OCI-LY3 (cell line): ENCODE results near the gene RETREG3.
A peak's percentile ranks its signal among the peaks of the same experiment; 100 is the strongest.
"Not testable (repeated sequence)": the region's sequence is repeated elsewhere in the genome, so short reads cannot be mapped to it uniquely, and the experiment has no call there.

Experiments used
- H2AFZ ChIP-seq: fragments of 200-600, 300-600 bp; shearing (Covaris generic); 2 replicates; pipeline ENCODE4 v1.6.0; 2014; ENCODE audit warnings: antibody characterized with exemption, low read depth, low read length
- H3K27ac ChIP-seq: fragments of 200-600, 300-600 bp; sonication (generic); 2 replicates; pipeline ENCODE4 v1.5.1; 2014; ENCODE audit warnings: mild to moderate bottlenecking, low read length, moderate library complexity, mixed read lengths
- H3K27me3 ChIP-seq: fragments of 200-600, 300-600 bp; sonication (generic); 2 replicates; pipeline ENCODE4 v1.6.1; 2014; ENCODE audit warnings: low read depth, low read length, mixed read lengths
- H3K36me3 ChIP-seq: fragments of 200-600, 300-600 bp; sonication (generic); replicated peaks from 2 replicates; pipeline ENCODE3; 2014; ENCODE audit warnings: low read depth, low read length, mixed read lengths
- H3K4me1 ChIP-seq: fragments of 300-600, 200-600 bp; sonication (generic); 2 replicates; pipeline ENCODE4 v1.6.1; 2014; ENCODE audit warnings: low read length, mixed read lengths
- H3K4me2 ChIP-seq: fragments of 200-600, 300-600 bp; sonication (generic); 2 replicates; pipeline ENCODE4 v1.6.1; 2014; ENCODE audit warnings: low read length, mixed read lengths
- H3K4me3 ChIP-seq: fragments of 300-600, 200-600 bp; sonication (generic); 2 replicates; pipeline ENCODE4 v1.5.1; 2014; ENCODE audit warnings: antibody characterized with exemption, mild to moderate bottlenecking, low read length, moderate library complexity
- H3K79me2 ChIP-seq: fragments of 300-600, 200-600 bp; shearing (Covaris generic); 2 replicates; pipeline ENCODE4 v1.6.1; 2014; ENCODE audit warnings: mild to moderate bottlenecking, low read length, mixed read lengths
- H3K9ac ChIP-seq: fragments of 300-600, 200-600 bp; shearing (Covaris generic); 2 replicates; pipeline ENCODE4 v1.6.0; 2014; ENCODE audit warnings: mild to moderate bottlenecking, low read length, moderate library complexity
- H3K9me3 ChIP-seq: fragments of 200-600, 300-600 bp; shearing (Covaris generic); 2 replicates; pipeline ENCODE4 v1.6.1; 2014; ENCODE audit warnings: low read length, mixed read lengths; ENCODE audit not compliant: insufficient read depth
- H4K20me1 ChIP-seq: fragments of 200-600, 300-600 bp; sonication (generic); 2 replicates; pipeline ENCODE4 v1.6.1; 2016; ENCODE audit warnings: low read length, mixed read lengths; ENCODE audit not compliant: insufficient read depth
- CTCF ChIP-seq: fragments of 200-600, 300-600 bp; sonication (generic); IDR thresholded peaks from 2 replicates; pipeline ENCODE4 v1.5.1; 2014; ENCODE audit warnings: antibody characterized with exemption, low read length, low read depth
- EZH2phosphoT487 ChIP-seq: fragments of 200-600 bp; shearing (Covaris generic); IDR thresholded peaks from 2 replicates; pipeline ENCODE4 v1.6.1; 2018; ENCODE audit warnings: antibody characterized with exemption, mixed run types, low read depth

Gene RETREG3

GRCh38 chr17:42623732-42624596 is 14.8 kb upstream of the RETREG3 start:
- Histone ChIP-seq H3K4me3 (no peak overlapping the region), H3K9ac (no peak overlapping the region), H3K4me1 (peaks cover 10% of the 10 kb centered on the region), H3K4me2 (no peak overlapping the region), H3K36me3 (no peaks in the 10 kb centered on the region), H3K27ac (no peak overlapping the region), H3K27me3 (no peaks in the 10 kb centered on the region), H2AFZ (no peak overlapping the region), H4K20me1 (no peaks in the 10 kb centered on the region), H3K79me2 (no peaks in the 10 kb centered on the region), H3K9me3 (no peaks in the 10 kb centered on the region)
- no peak for TF ChIP-seq CTCF
- no peak for TF ChIP-seq EZH2phosphoT487

- Histone ChIP-seq H3K36me3 (no peaks in the 10 kb centered on the region), H3K4me2 (no peak overlapping the region), H3K79me2 (no peaks in the 10 kb centered on the region), H3K9ac (no peak overlapping the region), H2AFZ (no peak overlapping the region), H3K4me3 (no peak overlapping the region), H3K27me3 (no peaks in the 10 kb centered on the region), H3K4me1 (peaks cover 17% of the 10 kb centered on the region), H3K27ac (no peak overlapping the region), H3K9me3 (no peaks in the 10 kb centered on the region), H4K20me1 (no peaks in the 10 kb centered on the region)
- no peak for TF ChIP-seq EZH2phosphoT487
- TF ChIP-seq CTCF, result no peak
Measured at GRCh38 chr17:42623271-42623670, 14.1 kb upstream of the RETREG3 start.

- H3K27me3 ChIP-seq, H3K36me3 ChIP-seq, H3K27ac ChIP-seq, H3K79me2 ChIP-seq, H2AFZ ChIP-seq, H4K20me1 ChIP-seq, H3K9me3 ChIP-seq, H3K4me3 ChIP-seq, H3K4me2 ChIP-seq, H3K9ac ChIP-seq: not testable (repeated sequence)
- peaks cover 23% of the 10 kb centered on the region for H3K4me1 ChIP-seq
Measured at GRCh38 chr17:42621987-42622386, 12.8 kb upstream of the RETREG3 start.

- Histone ChIP-seq H2AFZ (peak overlapping the region; percentile 47; the same call in 1 of the 2 replicates), H3K4me2 (peak overlapping the region; percentile 56), H3K9ac (peak overlapping the region; percentile 41; the same call in 1 of the 2 replicates), H3K79me2 (no peaks in the 10 kb centered on the region), H3K4me3 (peak overlapping the region; percentile 30), H3K9me3 (no peaks in the 10 kb centered on the region), H3K36me3 (peaks cover 10% of the 10 kb centered on the region), H4K20me1 (no peaks in the 10 kb centered on the region), H3K27me3 (no peaks in the 10 kb centered on the region), H3K27ac (peak overlapping the region; percentile 62), H3K4me1 (peaks cover 23% of the 10 kb centered on the region)
- TF ChIP-seq CTCF (peak; percentile 49), EZH2phosphoT487 (no peak)
Measured at GRCh38 chr17:42618442-42619150, 9.4 kb upstream of the RETREG3 start.
